Limb (tissue), 2 donors: ENCODE measurements around the gene PRICKLE2.

Source experiments
- DNase-seq, 2 donors: peaks; one replicate each; pipeline ENCODE4 v3.0.0-alpha.2; 2016; ENCODE audit errors: extremely low spot score in 2 of 2

PRICKLE2 gene

GRCh38 chr3:64078966-64079365, 146.3 kb downstream of the PRICKLE2 start:
- no peak for DNase-seq

GRCh38 chr3:64074895-64075679, 150.2 kb downstream of the PRICKLE2 start:
- no peak for DNase-seq

GRCh38 chr3:64074060-64074459, 151.2 kb downstream of the PRICKLE2 start:
- peak in 1 of 2 donors; percentile 60 for DNase-seq

GRCh38 chr3:64073158-64073761, 152.0 kb downstream of the PRICKLE2 start:
- peak; percentile 50 to 78 for DNase-seq

- no peak for DNase-seq
Measured at GRCh38 chr3:64072126-64072525, 153.1 kb downstream of the PRICKLE2 start.

GRCh38 chr3:64070704-64071103, 154.6 kb downstream of the PRICKLE2 start:
- no peak for DNase-seq

- DNase-seq = no peak
Measured at GRCh38 chr3:64067506-64068346, 157.5 kb downstream of the PRICKLE2 start.

GRCh38 chr3:64064804-64065203, 160.5 kb downstream of the PRICKLE2 start:
- DNase-seq = no peak

- no peak for DNase-seq
Measured at GRCh38 chr3:64063983-64064438, 161.3 kb downstream of the PRICKLE2 start.

GRCh38 chr3:64063207-64063982, 161.9 kb downstream of the PRICKLE2 start:
- DNase-seq = no peak

- no peak for DNase-seq
Measured at GRCh38 chr3:64061628-64062027, 163.6 kb downstream of the PRICKLE2 start.

GRCh38 chr3:64059484-64060175, 165.6 kb downstream of the PRICKLE2 start:
- no peak for DNase-seq

- DNase-seq = no peak
Measured at GRCh38 chr3:64058566-64058965, 166.7 kb downstream of the PRICKLE2 start.

- DNase-seq = no peak
Measured at GRCh38 chr3:64057231-64057630, 168.0 kb downstream of the PRICKLE2 start.

- DNase-seq = no peak
Measured at GRCh38 chr3:64056606-64057180, 168.6 kb downstream of the PRICKLE2 start.

GRCh38 chr3:64055076-64055475, 170.2 kb downstream of the PRICKLE2 start:
- no peak for DNase-seq

GRCh38 chr3:64054488-64054887, 170.8 kb downstream of the PRICKLE2 start:
- no peak for DNase-seq

GRCh38 chr3:64053581-64053980, 171.7 kb downstream of the PRICKLE2 start:
- no peak for DNase-seq

- DNase-seq = no peak
Measured at GRCh38 chr3:64053117-64053516, 172.1 kb downstream of the PRICKLE2 start.

- no peak for DNase-seq
Measured at GRCh38 chr3:64049832-64050231, 175.4 kb downstream of the PRICKLE2 start.
